H1 (cell line): ENCODE data around the gene SUCLG2. TPM values are rescaled to one million over a fixed set of nuclear protein-coding genes. Genes with fewer than 3 reads are reported as not detected.

Experiments
- CTCF ChIA-PET: fragments of 300-600 bp; sonication (Branson Sonifier 250); formaldehyde crosslinking; loops from one replicate; lab custom pipeline; 2021; ENCODE audit not compliant: partially characterized antibody; lab: Charles Lee
- POLR2A ChIA-PET: fragments of 300-600 bp; sonication (Branson Sonifier 250); formaldehyde crosslinking; loops from one replicate; lab custom pipeline; 2021; ENCODE audit warnings: inconsistent platforms; ENCODE audit not compliant: partially characterized antibody; lab: Charles Lee
- DNase-seq, 2 experiments: peaks; one replicate each; pipeline versions ENCODE4 v3.0.0 to v3.0.0-alpha.2; 2010 to 2022; ENCODE audit warnings: low spot score in 2 of 2, low read depth in 1 of 2, mixed read lengths in 1 of 2
- FAIRE-seq: peaks from 2 replicates; lab custom pipeline; 2011; peaks lifted over from hg19 to GRCh38; lab: Jason Lieb, UNC
- H2AFZ ChIP-seq: 2 replicates; pipeline ENCODE4 v1.8.1; 2012; ENCODE audit warnings: low read length, inconsistent platforms
- H2AK5ac ChIP-seq: 2 replicates; pipeline ENCODE4 v1.6.1; 2013; ENCODE audit warnings: low read depth, low read length
- H2BK120ac ChIP-seq: replicated peaks from 2 replicates; pipeline ENCODE3; 2013; ENCODE audit warnings: low read depth, low read length, inconsistent platforms
- H2BK12ac ChIP-seq: 2 replicates; pipeline ENCODE4 v1.6.1; 2013; ENCODE audit warnings: low read depth, low read length
- H2BK15ac ChIP-seq: 2 replicates; pipeline ENCODE4 v1.6.1; 2013; ENCODE audit warnings: low read length
- H2BK20ac ChIP-seq: 2 replicates; pipeline ENCODE4 v1.6.1; 2013; ENCODE audit warnings: low read length
- H2BK5ac ChIP-seq: 2 replicates; pipeline ENCODE4 v1.6.1; 2013; ENCODE audit warnings: low read depth, low read length
- H3K14ac ChIP-seq: 2 replicates; pipeline ENCODE4 v1.6.1; 2013; ENCODE audit warnings: inconsistent platforms; ENCODE audit not compliant: insufficient read length
- H3K18ac ChIP-seq: 2 replicates; pipeline ENCODE4 v1.6.1; 2013; ENCODE audit warnings: low read length; ENCODE audit errors: extremely low read depth
- H3K23ac ChIP-seq: 2 replicates; pipeline ENCODE4 v1.6.1; 2013; ENCODE audit warnings: inconsistent platforms; ENCODE audit not compliant: insufficient read length
- H3K23me2 ChIP-seq: 2 replicates; pipeline ENCODE4 v1.6.1; 2013; ENCODE audit warnings: low read depth, low read length
- H3K27ac ChIP-seq: 2 replicates; pipeline ENCODE4 v1.6.1; 2011; ENCODE audit warnings: low read depth, low read length, inconsistent platforms
- H3K27me3 ChIP-seq, 4 experiments: replicated peaks in 1 of 4; 1 replicate in 1 of 4; 2 replicates in 3 of 4; pipeline versions ENCODE4 v1.6.1 to v1.8.1; 2011 to 2013; ENCODE audit warnings: low read length in 3 of 4, mild to moderate bottlenecking in 3 of 4, inconsistent platforms in 2 of 4, mixed read lengths in 2 of 4, moderate library complexity in 1 of 4; ENCODE audit not compliant: control insufficient read depth in 3 of 4, insufficient read depth in 3 of 4; ENCODE audit errors: extremely low read depth in 1 of 4
- H3K36me3 ChIP-seq, 4 experiments: 2 replicates each; pipeline versions ENCODE4 v1.6.1 to v1.8.1; 2011 to 2013; ENCODE audit warnings: mild to moderate bottlenecking in 4 of 4, low read length in 3 of 4, moderate library complexity in 2 of 4, control low read depth in 1 of 4, inconsistent platforms in 1 of 4; ENCODE audit not compliant: insufficient read depth in 4 of 4, control insufficient read depth in 2 of 4
- H3K4ac ChIP-seq: replicated peaks from 2 replicates; pipeline ENCODE3; 2013; ENCODE audit warnings: low read length, low read depth, mixed read lengths, inconsistent platforms; ENCODE audit not compliant: insufficient read length
- H3K4me1 ChIP-seq, 4 experiments: replicated peaks in 1 of 4; 1 replicate in 1 of 4; 2 replicates in 3 of 4; pipeline versions ENCODE4 v1.6.1 to v1.8.1; 2011 to 2013; ENCODE audit warnings: low read length in 3 of 4, inconsistent platforms in 2 of 4, mixed read lengths in 1 of 4; ENCODE audit not compliant: insufficient read depth in 4 of 4, control insufficient read depth in 3 of 4
- H3K4me2 ChIP-seq, 2 experiments: 2 replicates each; pipeline versions ENCODE4 v1.6.1 to v1.8.1; 2011 to 2013; ENCODE audit warnings: low read depth in 2 of 2, low read length in 2 of 2, control low read depth in 1 of 2, inconsistent platforms in 1 of 2, mild to moderate bottlenecking in 1 of 2; ENCODE audit not compliant: insufficient read depth in 1 of 2
- H3K4me3 ChIP-seq, 4 experiments: fragments of 200-600, 300-600 bp in 1 of 4; sonication (generic), shearing (Covaris generic), sonication (Bioruptor Twin) in 1 of 4; 2 replicates each; pipeline versions ENCODE4 v1.5.1 to v1.8.1; 2011 to 2016; ENCODE audit warnings: low read length in 4 of 4, low read depth in 3 of 4, control low read depth in 2 of 4, inconsistent platforms in 2 of 4, mild to moderate bottlenecking in 2 of 4, mixed read lengths in 1 of 4, moderate library complexity in 1 of 4; ENCODE audit not compliant: insufficient read depth in 2 of 4; ENCODE audit errors: extremely low read depth in 1 of 4
- H3K56ac ChIP-seq: replicated peaks from 2 replicates; pipeline ENCODE3; 2013; ENCODE audit warnings: low read depth, mild to moderate bottlenecking, mixed read lengths, low read length, inconsistent platforms; ENCODE audit not compliant: insufficient read length
- H3K79me1 ChIP-seq: 2 replicates; pipeline ENCODE4 v1.6.1; 2013; ENCODE audit warnings: low read depth, low read length, control low read depth
- H3K79me2 ChIP-seq, 2 experiments: 2 replicates each; pipeline versions ENCODE4 v1.6.1 to v1.8.1; 2012 to 2013; ENCODE audit warnings: low read length in 2 of 2, mild to moderate bottlenecking in 2 of 2, inconsistent platforms in 1 of 2; ENCODE audit not compliant: insufficient read depth in 2 of 2, control insufficient read depth in 1 of 2
- H3K9ac ChIP-seq, 4 experiments: replicated peaks in 1 of 4; 1 replicate in 1 of 4; 2 replicates in 3 of 4; pipeline versions ENCODE4 v1.6.1 to v1.8.1; 2011 to 2013; ENCODE audit warnings: low read depth in 3 of 4, low read length in 3 of 4, control low read depth in 2 of 4, mild to moderate bottlenecking in 2 of 4, moderate library complexity in 2 of 4, inconsistent platforms in 1 of 4; ENCODE audit errors: extremely low read depth in 1 of 4
- H3K9me3 ChIP-seq, 2 experiments: 2 replicates each; pipeline versions ENCODE4 v1.6.1 to v1.8.1; 2012 to 2013; ENCODE audit warnings: mild to moderate bottlenecking in 2 of 2, moderate library complexity in 2 of 2, control low read depth in 1 of 2, inconsistent platforms in 1 of 2, low read depth in 1 of 2, low read length in 1 of 2, mixed read lengths in 1 of 2; ENCODE audit not compliant: insufficient read depth in 2 of 2
- H4K20me1 ChIP-seq, 2 experiments: replicated peaks in 1 of 2; 2 replicates each; pipeline versions ENCODE3 to v1.8.1; 2011 to 2013; ENCODE audit warnings: inconsistent platforms in 2 of 2, low read length in 2 of 2, mild to moderate bottlenecking in 1 of 2; ENCODE audit not compliant: insufficient read depth in 2 of 2, control insufficient read depth in 1 of 2
- H4K5ac ChIP-seq: 2 replicates; pipeline ENCODE4 v1.6.1; 2013; ENCODE audit warnings: low read length, low read depth, mixed read lengths, inconsistent platforms; ENCODE audit not compliant: insufficient read length
- H4K8ac ChIP-seq: 2 replicates; pipeline ENCODE4 v1.8.0; 2013; ENCODE audit warnings: mild to moderate bottlenecking, moderate library complexity, low read length, inconsistent platforms; ENCODE audit not compliant: insufficient read depth; ENCODE audit errors: extremely low read depth
- H4K91ac ChIP-seq: replicated peaks from 2 replicates; pipeline ENCODE3; 2013; ENCODE audit warnings: low read length, mixed read lengths, inconsistent platforms; ENCODE audit not compliant: insufficient read length
- BACH1 ChIP-seq: IDR thresholded peaks from 2 replicates; pipeline ENCODE4 v1.6.1; 2012; ENCODE audit warnings: low read length, improper control_type of control experiment
- BCL11A ChIP-seq, 2 experiments: IDR thresholded peaks; one replicate each; pipeline ENCODE4 v1.6.1; 2011; ENCODE audit warnings: low read depth in 2 of 2, low read length in 2 of 2, mild to moderate bottlenecking in 2 of 2
- CTBP2 ChIP-seq: IDR thresholded peaks from 2 replicates; pipeline ENCODE4 v1.7.0; 2011; ENCODE audit warnings: borderline replicate concordance, mild to moderate bottlenecking, moderate library complexity, mixed read lengths, low read length; ENCODE audit not compliant: insufficient read depth, insufficient read length
- GABPA ChIP-seq: IDR thresholded peaks from 2 replicates; pipeline ENCODE4 v1.6.1; 2011; ENCODE audit warnings: mild to moderate bottlenecking, low read length, moderate library complexity, borderline replicate concordance; ENCODE audit not compliant: insufficient read depth
- KDM4A ChIP-seq: IDR thresholded peaks from one replicate; pipeline ENCODE4 v1.7.1; 2012; ENCODE audit warnings: low read depth, mild to moderate bottlenecking, moderate library complexity, low read length, inconsistent platforms; ENCODE audit not compliant: severe bottlenecking
- NANOG ChIP-seq: IDR thresholded peaks from 2 replicates; pipeline ENCODE4 v1.6.1; 2011; ENCODE audit warnings: low read length, low read depth, mild to moderate bottlenecking, inconsistent platforms; ENCODE audit not compliant: insufficient read depth, poor library complexity, severe bottlenecking
- RAD21 ChIP-seq, 2 experiments: IDR thresholded peaks in 1 of 2; conservative IDR thresholded peaks in 1 of 2; 2 replicates each; pipeline ENCODE4 v1.6.1; 2011; ENCODE audit warnings: low read depth in 2 of 2, low read length in 2 of 2, improper control_type of control experiment in 1 of 2, inconsistent platforms in 1 of 2, mild to moderate bottlenecking in 1 of 2, moderate library complexity in 1 of 2
- RBBP5 ChIP-seq: IDR thresholded peaks from 2 replicates; pipeline ENCODE4 v1.7.1; 2012; ENCODE audit warnings: low read depth, mild to moderate bottlenecking, inconsistent platforms, low read length, moderate library complexity, borderline replicate concordance
- RNF2 ChIP-seq: fragments of 200-900, 300-1000 bp; sonication (generic); IDR thresholded peaks from 2 replicates; pipeline ENCODE4 v1.7.1; 2016; ENCODE audit warnings: borderline replicate concordance, low read depth, mild to moderate bottlenecking, antibody characterized with exemption, low read length; ENCODE audit not compliant: poor library complexity, severe bottlenecking; ENCODE audit errors: missing control alignments
- SP4 ChIP-seq: IDR thresholded peaks from 2 replicates; pipeline ENCODE4 v1.6.1; 2012; ENCODE audit warnings: low read length, inconsistent platforms
- TAF1 ChIP-seq: IDR thresholded peaks from 2 replicates; pipeline ENCODE4 v1.6.1; 2011; ENCODE audit warnings: mild to moderate bottlenecking, low read depth, low read length
- TCF12 ChIP-seq: IDR thresholded peaks from 2 replicates; pipeline ENCODE4 v1.6.1; 2011; ENCODE audit warnings: low read depth, mild to moderate bottlenecking, low read length
- TEAD4 ChIP-seq: IDR thresholded peaks from 2 replicates; pipeline ENCODE4 v1.6.1; 2012; ENCODE audit warnings: low read depth, low read length, inconsistent platforms, mixed read lengths
- ZNF274 ChIP-seq: IDR thresholded peaks from 2 replicates; pipeline ENCODE4 v1.7.0; 2012; ENCODE audit warnings: low read length, borderline replicate concordance; ENCODE audit errors: extremely low read depth
- WGBS, 2 experiments: shearing (Covaris generic) in 1 of 2; methylation state at CpG; one replicate each; pipeline versions ENCODE4 v1.1.6 to v1.1.7; 2013 to 2015; ENCODE audit warnings: low lambda C conversion rate in 2 of 2, mixed read lengths in 2 of 2, inconsistent platforms in 1 of 2, low coverage in 1 of 2, missing lambda C conversion rate in 1 of 2; ENCODE audit not compliant: insufficient replicate concordance in 2 of 2, insufficient coverage in 1 of 2, insufficient read length in 1 of 2; ENCODE audit errors: extremely low coverage in 1 of 2, missing lambda C conversion rate in 1 of 2; 5-methylcytosine and 5-hydroxymethylcytosine counted together
- polyA plus RNA-seq, 7 experiments: library from polyadenylated mRNA; depleted of rRNA in 3 of 7; stranded (reverse) in 5 of 7; unstranded in 2 of 7; fragments of >200 nt in 5 of 7; fragments of 200-250 nt in 2 of 7; gene quantifications; 1 replicate in 5 of 7; 2 replicates in 1 of 7; 4 replicates in 1 of 7; pipeline versions ENCODE4 v1.2.1 to v1.2.3, GENCODE V29; 2011 to 2013; ENCODE audit warnings: missing spikeins in 2 of 7, mixed read lengths in 2 of 7
- total RNA-seq: library from RNA; stranded (reverse); fragmentation: NEBNext Ultra II Directional; extraction: Animal tissue kit (Norgen Biotek cat#: 25700); gene quantifications from 2 replicates; pipeline ENCODE4 v1.2.1, GENCODE V29; 2021

The SUCLG2 gene
- total and polyA plus RNA-seq, 2 of the 8 experiments (the other 6 are each of a cell fraction or from before 2014, with no cell fraction given): 12.9 to 46.2 TPM

DNA sequence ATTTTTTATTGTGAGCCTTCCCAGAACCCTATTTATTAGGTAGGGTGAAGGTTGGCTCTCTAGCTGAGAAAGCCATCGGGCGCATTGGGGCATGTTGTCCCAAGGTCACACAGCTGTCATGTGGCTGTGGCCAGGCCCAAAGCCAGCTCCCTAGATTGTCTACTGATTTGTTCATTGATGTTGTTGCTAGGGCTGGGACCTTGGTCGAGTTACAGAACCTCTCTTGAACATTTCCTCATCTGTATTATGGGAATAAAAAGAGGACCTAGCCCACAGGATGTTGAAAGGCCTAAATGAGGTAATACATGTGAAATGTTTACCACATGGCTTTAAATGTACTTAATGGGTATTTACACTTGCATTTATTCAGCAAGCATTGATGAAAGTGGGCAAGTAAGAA is 252.5 kb downstream of the SUCLG2 start:
- Histone ChIP-seq H3K4ac (no peak overlapping the region), H3K18ac (no peak overlapping the region), H3K79me2 (no peaks in the 10 kb centered on the region), H2BK20ac (no peak overlapping the region), H3K14ac (no peak overlapping the region), H2AFZ (no peak overlapping the region), H2BK120ac (no peak overlapping the region), H3K4me2 (no peak overlapping the region), H3K36me3 (peaks cover 0 to 5% (median 2%) of the 10 kb centered on the region in 4 experiments; a peak in 3 of 8 replicates), H2BK12ac (no peak overlapping the region), H3K9ac (no peak overlapping the region), H4K20me1 (no peaks in the 10 kb centered on the region), H4K91ac (no peak overlapping the region), H3K23me2 (no peaks in the 10 kb centered on the region), H2BK15ac (no peak overlapping the region), H3K4me1 (no peaks in the 10 kb centered on the region), H3K27ac (no peak overlapping the region), H4K5ac (no peak overlapping the region), H2AK5ac (no peak overlapping the region), H4K8ac (no peak overlapping the region), H3K56ac (no peak overlapping the region), H3K27me3 (no peaks in the 10 kb centered on the region), H2BK5ac (no peak overlapping the region), H3K79me1 (no peaks in the 10 kb centered on the region), H3K4me3 (no peak overlapping the region), H3K9me3 (no peaks in the 10 kb centered on the region), H3K23ac (no peak overlapping the region)
- CTCF ChIA-PET: interaction anchor here (1.2 to 1.7 kb wide), 3 partner anchors 17 to 130 kb away, joined by 3 to 6 read pairs (median 3); no protein-coding TSS in a partner anchor
- POLR2A ChIA-PET: no interaction called here
- FAIRE-seq (no peak), DNase-seq (no peak)
- 87% methylated on average over 3 of the region's 3 CpGs; no CpG with 5 or more reads in 1 of the 2 experiments for WGBS, 2 experiments
- TF ChIP-seq TAF1: no peak
- TF ChIP-seq RNF2: no peak
- TF ChIP-seq TCF12: no peak
- TF ChIP-seq KDM4A: no peak
- no peak for TF ChIP-seq ZNF274
- no peak for TF ChIP-seq NANOG
- TF ChIP-seq GABPA: no peak
- no peak for TF ChIP-seq CTBP2
- TF ChIP-seq BCL11A (IDR thresholded peaks at IDR 0.05; ENCODE audit: low read depth in 2 of 2, low read length in 2 of 2): no peak
- no peak for TF ChIP-seq TEAD4
- no peak for TF ChIP-seq BACH1
- no peak for TF ChIP-seq RBBP5
- TF ChIP-seq SP4: no peak
- no peak for TF ChIP-seq RAD21 (IDR thresholded peaks at IDR 0.05 in 1 of 2, conservative IDR thresholded peaks at IDR 0.05 in 1 of 2; ENCODE audit: low read depth in 2 of 2, low read length in 2 of 2)
